Measurements from ENCODE around the gene DROSHA. TPM values are rescaled to one million over a fixed set of nuclear protein-coding genes. Genes with fewer than 3 reads are reported as not detected.
"Not testable (repeated sequence)": the region's sequence is repeated elsewhere in the genome, so short reads cannot be mapped to it uniquely, and the experiment has no call there.

Gene DROSHA
- polyA plus RNA-seq, 2 of the 4 experiments (the other 2 are of a cell fraction) = 49.1 to 105 TPM

- FAIRE-seq (no peak), DNase-seq (ENCODE audit: low read depth in 1 of 2, low spot score in 1 of 2) (no peak), ATAC-seq (no peak)
- CTCF ChIA-PET = no interaction called here
- no peaks in the 10 kb centered on the region for H3K9me3 ChIP-seq
- POLR2A ChIA-PET = no interaction called here
- no peak overlapping the region for H3K4me2 ChIP-seq
- 84% methylated on average over 11 of the region's 11 CpGs for WGBS (ENCODE audit: missing lambda C conversion rate)
- no peaks in the 10 kb centered on the region for H3K4me1 ChIP-seq
- no peak for TF ChIP-seq SREBF2 (IDR thresholded peaks at IDR 0.05)
- no peak for TF ChIP-seq ZNF302 (CRISPR knock-in tag; IDR thresholded peaks at IDR 0.05)
- no peak for TF ChIP-seq ZC3H11A (IDR thresholded peaks at IDR 0.05)
- TF ChIP-seq CHD2 (IDR thresholded peaks at IDR 0.05; ENCODE audit: low read length, partially characterized antibody) = no peak
- TF ChIP-seq HMGXB4 (CRISPR knock-in tag; IDR thresholded peaks at IDR 0.05; ENCODE audit: borderline replicate concordance) = no peak
- TF ChIP-seq KDM1A (IDR thresholded peaks at IDR 0.05; ENCODE audit: low read depth) = no peak
- TF ChIP-seq NFE2L2 (conservative IDR thresholded peaks at IDR 0.05; ENCODE audit: low read length) = no peak
- no peak overlapping the region for H3K27ac ChIP-seq
- no peak overlapping the region for H3K4me3 ChIP-seq
Observed at GRCh38 chr5:31397926-31398557, 133.9 kb downstream of the DROSHA start.

GRCh38 chr5:31396611-31397295, 135.1 kb downstream of the DROSHA start:
- ChIA-PET POLR2A (no interaction called here), CTCF (no interaction called here)
- WGBS (ENCODE audit: missing lambda C conversion rate) = 79% methylated on average over 11 of the region's 12 CpGs
- FAIRE-seq = no peak
- ATAC-seq = no peak
- Histone ChIP-seq H3K27ac (no peak overlapping the region), H3K9me3 (no peaks in the 10 kb centered on the region), H3K4me1 (no peaks in the 10 kb centered on the region), H3K4me2 (no peak overlapping the region), H3K4me3 (no peak overlapping the region)
- no peak for TF ChIP-seq TP53 (CRISPR knock-in tag; IDR thresholded peaks at IDR 0.05)
- TF ChIP-seq RARB (CRISPR knock-in tag; IDR thresholded peaks at IDR 0.05) = no peak
- no peak for TF ChIP-seq HOXA7 (CRISPR knock-in tag; IDR thresholded peaks at IDR 0.05)
- TF ChIP-seq CBX2 (IDR thresholded peaks at IDR 0.05; ENCODE audit: borderline replicate concordance, low read depth) = no peak
- no peak for TF ChIP-seq EHF (CRISPR knock-in tag; IDR thresholded peaks at IDR 0.05)
- TF ChIP-seq HOXB5 (CRISPR knock-in tag; IDR thresholded peaks at IDR 0.05) = no peak
- no peak for TF ChIP-seq ZSCAN20 (CRISPR knock-in tag; IDR thresholded peaks at IDR 0.05)
- TF ChIP-seq RFX5 (IDR thresholded peaks at IDR 0.05) = no peak
- TF ChIP-seq, protein P1, sequence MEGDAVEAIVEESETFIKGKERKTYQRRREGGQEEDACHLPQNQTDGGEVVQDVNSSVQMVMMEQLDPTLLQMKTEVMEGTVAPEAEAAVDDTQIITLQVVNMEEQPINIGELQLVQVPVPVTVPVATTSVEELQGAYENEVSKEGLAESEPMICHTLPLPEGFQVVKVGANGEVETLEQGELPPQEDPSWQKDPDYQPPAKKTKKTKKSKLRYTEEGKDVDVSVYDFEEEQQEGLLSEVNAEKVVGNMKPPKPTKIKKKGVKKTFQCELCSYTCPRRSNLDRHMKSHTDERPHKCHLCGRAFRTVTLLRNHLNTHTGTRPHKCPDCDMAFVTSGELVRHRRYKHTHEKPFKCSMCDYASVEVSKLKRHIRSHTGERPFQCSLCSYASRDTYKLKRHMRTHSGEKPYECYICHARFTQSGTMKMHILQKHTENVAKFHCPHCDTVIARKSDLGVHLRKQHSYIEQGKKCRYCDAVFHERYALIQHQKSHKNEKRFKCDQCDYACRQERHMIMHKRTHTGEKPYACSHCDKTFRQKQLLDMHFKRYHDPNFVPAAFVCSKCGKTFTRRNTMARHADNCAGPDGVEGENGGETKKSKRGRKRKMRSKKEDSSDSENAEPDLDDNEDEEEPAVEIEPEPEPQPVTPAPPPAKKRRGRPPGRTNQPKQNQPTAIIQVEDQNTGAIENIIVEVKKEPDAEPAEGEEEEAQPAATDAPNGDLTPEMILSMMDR (IDR thresholded peaks at IDR 0.05) = no peak
- TF ChIP-seq RCOR1 (IDR thresholded peaks at IDR 0.05; ENCODE audit: low read depth, low read length) = no peak
- no peak for TF ChIP-seq ATOH8 (CRISPR knock-in tag; IDR thresholded peaks at IDR 0.05; ENCODE audit: low read depth)
- no peak for TF ChIP-seq RAD21 (conservative IDR thresholded peaks at IDR 0.05 in 1 of 2, IDR thresholded peaks at IDR 0.05 in 1 of 2)
- no peak for TF ChIP-seq ZFP36 (IDR thresholded peaks at IDR 0.05; ENCODE audit: borderline replicate concordance, partially characterized antibody)
- no peak for TF ChIP-seq POLR2A (IDR thresholded peaks at IDR 0.05; ENCODE audit: low read length)
- no peak for TF ChIP-seq SMC3 (IDR thresholded peaks at IDR 0.05)
- no peak for TF ChIP-seq HEYL (CRISPR knock-in tag; IDR thresholded peaks at IDR 0.05)
- DNase-seq (ENCODE audit: low read depth in 1 of 2, low spot score in 1 of 2) = no peak

- H3K4me3 ChIP-seq; FAIRE-seq; POLR2A ChIA-PET; H3K27ac ChIP-seq; DNase-seq (ENCODE audit: low read depth in 1 of 2, low spot score in 1 of 2); ATAC-seq; H3K9me3 ChIP-seq; CTCF ChIA-PET; H3K4me2 ChIP-seq; H3K4me1 ChIP-seq: not testable (repeated sequence)
- 84% methylated on average over 14 of the region's 14 CpGs for WGBS (ENCODE audit: missing lambda C conversion rate)
Observed at GRCh38 chr5:31395450-31396045, 136.3 kb downstream of the DROSHA start.

All from A549 (cell line).